Measurements from ENCODE around the gene CCAR1.
"Not testable (repeated sequence)": the region's sequence is repeated elsewhere in the genome, so short reads cannot be mapped to it uniquely, and the experiment has no call there.

CCAR1 gene

GRCh38 chr10:68795886-68796532, 75.0 kb downstream of the CCAR1 start:
- Histone ChIP-seq H3K27ac (ENCODE audit: insufficient read depth, low read length, poor library complexity, severe bottlenecking) (no peak overlapping the region), H3K4me1 (ENCODE audit: control insufficient read depth, insufficient read depth, low read length, poor library complexity, severe bottlenecking) (no peaks in the 10 kb centered on the region), H3K9me3 (ENCODE audit: control insufficient read depth, low read length) (no peaks in the 10 kb centered on the region), H3K36me3 (ENCODE audit: control insufficient read depth, insufficient read depth, low read length) (peaks cover 20% of the 10 kb centered on the region), H3K27me3 (replicated peaks; ENCODE audit: control insufficient read depth, insufficient read depth, low read length, poor library complexity, severe bottlenecking) (no peaks in the 10 kb centered on the region), H3K4me3 (ENCODE audit: insufficient read depth, low read depth, low read length, poor library complexity, severe bottlenecking) (no peak overlapping the region)
- no peak for DNase-seq

GRCh38 chr10:68796605-68797004, 75.6 kb downstream of the CCAR1 start:
- Histone ChIP-seq H3K4me3 (ENCODE audit: insufficient read depth, low read depth, low read length, poor library complexity, severe bottlenecking) (no peak overlapping the region), H3K36me3 (ENCODE audit: control insufficient read depth, insufficient read depth, low read length) (peaks cover 20% of the 10 kb centered on the region), H3K4me1 (ENCODE audit: control insufficient read depth, insufficient read depth, low read length, poor library complexity, severe bottlenecking) (no peaks in the 10 kb centered on the region), H3K9me3 (ENCODE audit: control insufficient read depth, low read length) (no peaks in the 10 kb centered on the region), H3K27me3 (replicated peaks; ENCODE audit: control insufficient read depth, insufficient read depth, low read length, poor library complexity, severe bottlenecking) (no peaks in the 10 kb centered on the region), H3K27ac (ENCODE audit: insufficient read depth, low read length, poor library complexity, severe bottlenecking) (no peak overlapping the region)
- no peak for DNase-seq

- Histone ChIP-seq H3K9me3 (ENCODE audit: control insufficient read depth, low read length) (no peaks in the 10 kb centered on the region), H3K4me3 (ENCODE audit: insufficient read depth, low read depth, low read length, poor library complexity, severe bottlenecking) (no peak overlapping the region), H3K27ac (ENCODE audit: insufficient read depth, low read length, poor library complexity, severe bottlenecking) (no peak overlapping the region), H3K36me3 (ENCODE audit: control insufficient read depth, insufficient read depth, low read length) (peaks cover 3% of the 10 kb centered on the region), H3K27me3 (replicated peaks; ENCODE audit: control insufficient read depth, insufficient read depth, low read length, poor library complexity, severe bottlenecking) (no peaks in the 10 kb centered on the region), H3K4me1 (ENCODE audit: control insufficient read depth, insufficient read depth, low read length, poor library complexity, severe bottlenecking) (no peaks in the 10 kb centered on the region)
- DNase-seq = no peak
Observed at GRCh38 chr10:68800211-68800610, 79.2 kb downstream of the CCAR1 start.

GRCh38 chr10:68804692-68805091, 83.7 kb downstream of the CCAR1 start:
- no peak for DNase-seq
- no peak overlapping the region for H3K4me3 ChIP-seq (ENCODE audit: insufficient read depth, low read depth, low read length, poor library complexity, severe bottlenecking)
- H3K9me3 ChIP-seq (ENCODE audit: control insufficient read depth, low read length) = no peaks in the 10 kb centered on the region
- no peak overlapping the region for H3K27ac ChIP-seq (ENCODE audit: insufficient read depth, low read length, poor library complexity, severe bottlenecking)
- H3K36me3 ChIP-seq (ENCODE audit: control insufficient read depth, insufficient read depth, low read length) = no peaks in the 10 kb centered on the region
- H3K27me3 ChIP-seq (replicated peaks; ENCODE audit: control insufficient read depth, insufficient read depth, low read length, poor library complexity, severe bottlenecking) = no peaks in the 10 kb centered on the region
- no peaks in the 10 kb centered on the region for H3K4me1 ChIP-seq (ENCODE audit: control insufficient read depth, insufficient read depth, low read length, poor library complexity, severe bottlenecking)

- H3K27ac ChIP-seq (ENCODE audit: insufficient read depth, low read length, poor library complexity, severe bottlenecking); DNase-seq; H3K4me3 ChIP-seq (ENCODE audit: insufficient read depth, low read depth, low read length, poor library complexity, severe bottlenecking); H3K4me1 ChIP-seq (ENCODE audit: control insufficient read depth, insufficient read depth, low read length, poor library complexity, severe bottlenecking); H3K27me3 ChIP-seq (replicated peaks; ENCODE audit: control insufficient read depth, insufficient read depth, low read length, poor library complexity, severe bottlenecking); H3K9me3 ChIP-seq (ENCODE audit: control insufficient read depth, low read length); H3K36me3 ChIP-seq (ENCODE audit: control insufficient read depth, insufficient read depth, low read length): not testable (repeated sequence)
Observed at GRCh38 chr10:68810830-68811229, 89.8 kb downstream of the CCAR1 start.

- no peak overlapping the region for H3K27ac ChIP-seq (ENCODE audit: insufficient read depth, low read length, poor library complexity, severe bottlenecking)
- no peaks in the 10 kb centered on the region for H3K4me1 ChIP-seq (ENCODE audit: control insufficient read depth, insufficient read depth, low read length, poor library complexity, severe bottlenecking)
- DNase-seq = no peak
- H3K4me3 ChIP-seq (ENCODE audit: insufficient read depth, low read depth, low read length, poor library complexity, severe bottlenecking) = no peak overlapping the region
- H3K36me3 ChIP-seq (ENCODE audit: control insufficient read depth, insufficient read depth, low read length) = no peaks in the 10 kb centered on the region
- no peaks in the 10 kb centered on the region for H3K27me3 ChIP-seq (replicated peaks; ENCODE audit: control insufficient read depth, insufficient read depth, low read length, poor library complexity, severe bottlenecking)
- H3K9me3 ChIP-seq (ENCODE audit: control insufficient read depth, low read length) = no peaks in the 10 kb centered on the region
Observed at GRCh38 chr10:68811314-68812009, 90.4 kb downstream of the CCAR1 start.

- H3K9me3 ChIP-seq (ENCODE audit: control insufficient read depth, low read length) = no peaks in the 10 kb centered on the region
- H3K4me3 ChIP-seq (ENCODE audit: insufficient read depth, low read depth, low read length, poor library complexity, severe bottlenecking) = no peak overlapping the region
- H3K27me3 ChIP-seq (replicated peaks; ENCODE audit: control insufficient read depth, insufficient read depth, low read length, poor library complexity, severe bottlenecking) = no peaks in the 10 kb centered on the region
- H3K4me1 ChIP-seq (ENCODE audit: control insufficient read depth, insufficient read depth, low read length, poor library complexity, severe bottlenecking) = no peaks in the 10 kb centered on the region
- DNase-seq = no peak
- no peaks in the 10 kb centered on the region for H3K36me3 ChIP-seq (ENCODE audit: control insufficient read depth, insufficient read depth, low read length)
- no peak overlapping the region for H3K27ac ChIP-seq (ENCODE audit: insufficient read depth, low read length, poor library complexity, severe bottlenecking)
Observed at GRCh38 chr10:68812420-68812819, 91.4 kb downstream of the CCAR1 start.

GRCh38 chr10:68813559-68813958, 92.5 kb downstream of the CCAR1 start:
- H3K27me3 ChIP-seq (replicated peaks; ENCODE audit: control insufficient read depth, insufficient read depth, low read length, poor library complexity, severe bottlenecking) = no peaks in the 10 kb centered on the region
- no peaks in the 10 kb centered on the region for H3K36me3 ChIP-seq (ENCODE audit: control insufficient read depth, insufficient read depth, low read length)
- H3K4me1 ChIP-seq (ENCODE audit: control insufficient read depth, insufficient read depth, low read length, poor library complexity, severe bottlenecking) = no peaks in the 10 kb centered on the region
- DNase-seq = no peak
- H3K4me3 ChIP-seq (ENCODE audit: insufficient read depth, low read depth, low read length, poor library complexity, severe bottlenecking) = no peak overlapping the region
- H3K9me3 ChIP-seq (ENCODE audit: control insufficient read depth, low read length) = no peaks in the 10 kb centered on the region
- no peak overlapping the region for H3K27ac ChIP-seq (ENCODE audit: insufficient read depth, low read length, poor library complexity, severe bottlenecking)

- H3K27me3 ChIP-seq (replicated peaks; ENCODE audit: control insufficient read depth, insufficient read depth, low read length, poor library complexity, severe bottlenecking) = no peaks in the 10 kb centered on the region
- H3K4me3 ChIP-seq (ENCODE audit: insufficient read depth, low read depth, low read length, poor library complexity, severe bottlenecking) = no peak overlapping the region
- H3K27ac ChIP-seq (ENCODE audit: insufficient read depth, low read length, poor library complexity, severe bottlenecking) = no peak overlapping the region
- no peaks in the 10 kb centered on the region for H3K9me3 ChIP-seq (ENCODE audit: control insufficient read depth, low read length)
- H3K36me3 ChIP-seq (ENCODE audit: control insufficient read depth, insufficient read depth, low read length) = no peaks in the 10 kb centered on the region
- H3K4me1 ChIP-seq (ENCODE audit: control insufficient read depth, insufficient read depth, low read length, poor library complexity, severe bottlenecking) = no peaks in the 10 kb centered on the region
- no peak for DNase-seq
Observed at GRCh38 chr10:68816796-68817412, 95.9 kb downstream of the CCAR1 start.

- not testable (repeated sequence) for DNase-seq; H3K4me3 ChIP-seq (ENCODE audit: insufficient read depth, low read depth, low read length, poor library complexity, severe bottlenecking); H3K4me1 ChIP-seq (ENCODE audit: control insufficient read depth, insufficient read depth, low read length, poor library complexity, severe bottlenecking); H3K9me3 ChIP-seq (ENCODE audit: control insufficient read depth, low read length); H3K27me3 ChIP-seq (replicated peaks; ENCODE audit: control insufficient read depth, insufficient read depth, low read length, poor library complexity, severe bottlenecking); H3K27ac ChIP-seq (ENCODE audit: insufficient read depth, low read length, poor library complexity, severe bottlenecking); H3K36me3 ChIP-seq (ENCODE audit: control insufficient read depth, insufficient read depth, low read length)
Observed at GRCh38 chr10:68820359-68820758, 99.3 kb downstream of the CCAR1 start.

All from effector memory CD4-positive, alpha-beta T cell (primary cell).